SK-N-SH (cell line): ENCODE data around the gene POT1. TPM values are rescaled to one million over a fixed set of nuclear protein-coding genes. Genes with fewer than 3 reads are reported as not detected.

Experiments used
- CTCF ChIA-PET: fragments of 300-600, 350-600 bp; formaldehyde crosslinking; extraction: SDS; loops from one replicate; lab custom pipeline; 2021; lab: Yijun Ruan, JAX
- POLR2A ChIA-PET: fragments of 350-600 bp; sonication (Branson Sonifier 250); formaldehyde crosslinking; extraction: SDS; loops from one replicate; lab custom pipeline; 2020; ENCODE audit warnings: antibody characterized with exemption, inconsistent platforms; lab: Yijun Ruan, JAX
- DNase-seq: peaks from one replicate; pipeline ENCODE4 v3.0.0; 2012
- H2AFZ ChIP-seq: fragments of 200-600 bp; sonication (generic); 2 replicates; pipeline ENCODE4 v1.8.1; 2016; ENCODE audit warnings: antibody characterized with exemption, mild to moderate bottlenecking, low read depth
- H3F3A ChIP-seq: fragments of 200-600 bp; sonication (generic); replicated peaks from 2 replicates; pipeline ENCODE3; 2016; ENCODE audit warnings: antibody characterized with exemption, mild to moderate bottlenecking; ENCODE audit not compliant: insufficient read depth
- H3K27ac ChIP-seq, 2 experiments: fragments of 200-500 bp in 1 of 2; fragments of 200-600 bp in 1 of 2; sonication (Bioruptor generic) in 1 of 2; sonication (generic), shearing (Covaris generic) in 1 of 2; 2 replicates each; pipeline versions ENCODE4 v1.5.1 to v1.6.1; 2014 to 2016; ENCODE audit warnings: low read depth in 2 of 2, inconsistent platforms in 1 of 2, low read length in 1 of 2, mild to moderate bottlenecking in 1 of 2, mixed read lengths in 1 of 2
- H3K27me3 ChIP-seq: fragments of 200-600 bp; sonication (generic), shearing (Covaris generic); 2 replicates; pipeline ENCODE4 v1.6.1; 2016; ENCODE audit warnings: mixed run types; ENCODE audit not compliant: insufficient read depth
- H3K36me3 ChIP-seq, 2 experiments: fragments of 200-500 bp in 1 of 2; fragments of 200-600 bp in 1 of 2; sonication (Bioruptor generic) in 1 of 2; sonication (generic) in 1 of 2; replicated peaks in 1 of 2; 2 replicates each; pipeline versions ENCODE3 to v1.5.1; 2014 to 2016; ENCODE audit warnings: low read length in 1 of 2, mild to moderate bottlenecking in 1 of 2; ENCODE audit not compliant: insufficient read depth in 2 of 2, control insufficient read depth in 1 of 2
- H3K4me1 ChIP-seq, 2 experiments: fragments of 200-500 bp in 1 of 2; fragments of 200-600 bp in 1 of 2; sonication (Bioruptor generic) in 1 of 2; sonication (generic), shearing (Covaris generic) in 1 of 2; 2 replicates each; pipeline versions ENCODE4 v1.5.1 to v1.6.1; 2014 to 2016; ENCODE audit warnings: low read depth in 1 of 2, low read length in 1 of 2, mixed run types in 1 of 2; ENCODE audit not compliant: insufficient read depth in 2 of 2, control insufficient read depth in 1 of 2
- H3K4me2 ChIP-seq: fragments of 200-600 bp; sonication (generic), shearing (Covaris generic); 2 replicates; pipeline ENCODE4 v1.6.1; 2017; ENCODE audit warnings: mixed run types
- H3K4me3 ChIP-seq, 2 experiments: fragments of 200-500 bp in 1 of 2; fragments of 200-600 bp in 1 of 2; sonication (Bioruptor generic) in 1 of 2; sonication (generic), shearing (Covaris generic) in 1 of 2; 2 replicates each; pipeline versions ENCODE4 v1.5.1 to v1.8.1; 2014 to 2016; ENCODE audit warnings: low read depth in 2 of 2, inconsistent platforms in 1 of 2, low read length in 1 of 2, mild to moderate bottlenecking in 1 of 2, mixed read lengths in 1 of 2, moderate library complexity in 1 of 2
- H3K79me2 ChIP-seq: fragments of 200-600 bp; sonication (generic); 2 replicates; pipeline ENCODE4 v1.8.1; 2017; ENCODE audit warnings: mild to moderate bottlenecking; ENCODE audit not compliant: insufficient read depth
- H3K9ac ChIP-seq: fragments of 200-600 bp; sonication (generic); 2 replicates; pipeline ENCODE4 v1.6.1; 2017; ENCODE audit warnings: mixed run types
- H3K9me2 ChIP-seq: fragments of 200-600 bp; sonication (generic); 2 replicates; pipeline ENCODE4 v1.6.1; 2017; ENCODE audit warnings: mixed run types
- H3K9me3 ChIP-seq: fragments of 200-600 bp; sonication (generic); 2 replicates; pipeline ENCODE4 v1.6.1; 2017; ENCODE audit warnings: mixed run types, mild to moderate bottlenecking, moderate library complexity
- H4K20me1 ChIP-seq: fragments of 200-600 bp; sonication (generic); 2 replicates; pipeline ENCODE4 v1.6.1; 2017; ENCODE audit warnings: mild to moderate bottlenecking, mixed run types; ENCODE audit not compliant: insufficient read depth
- CHD2 ChIP-seq: fragments of 150-350 bp; IDR thresholded peaks from 2 replicates; pipeline ENCODE4 v1.6.1; 2018; ENCODE audit warnings: low read length; ENCODE audit not compliant: partially characterized antibody
- CTCF ChIP-seq: fragments of 200-600 bp; sonication (generic); IDR thresholded peaks from 2 replicates; pipeline ENCODE4 v1.6.1; 2017; ENCODE audit warnings: antibody characterized with exemption, mild to moderate bottlenecking, moderate library complexity
- ELF1 ChIP-seq: IDR thresholded peaks from 2 replicates; pipeline ENCODE4 v1.4.0; 2012
- EZH2phosphoT487 ChIP-seq: fragments of 200-600 bp; sonication (generic); IDR thresholded peaks from 2 replicates; pipeline ENCODE4 v1.6.1; 2017; ENCODE audit warnings: low read depth, mixed run types, mild to moderate bottlenecking, antibody characterized with exemption, moderate library complexity, borderline replicate concordance
- FOSL2 ChIP-seq: IDR thresholded peaks from 2 replicates; pipeline ENCODE4 v1.4.0; 2012; ENCODE audit warnings: low read depth, mild to moderate bottlenecking, moderate library complexity, borderline replicate concordance
- FOXJ3 ChIP-seq: sonication (generic); formaldehyde crosslinking; IDR thresholded peaks from 2 replicates; pipeline ENCODE4 v1.5.1; 2020; ENCODE audit warnings: mild to moderate bottlenecking, missing genetic modification reagents
- GABPA ChIP-seq: IDR thresholded peaks from 2 replicates; pipeline ENCODE4 v1.4.0; 2012; ENCODE audit warnings: low read depth, mild to moderate bottlenecking
- GATA2 ChIP-seq: sonication (generic); formaldehyde crosslinking; IDR thresholded peaks from 2 replicates; pipeline ENCODE4 v1.5.0; 2020; ENCODE audit warnings: mild to moderate bottlenecking, missing genetic modification reagents
- NFIC ChIP-seq: IDR thresholded peaks from 2 replicates; pipeline ENCODE4 v1.4.0; 2012; ENCODE audit warnings: borderline replicate concordance
- NRF1 ChIP-seq: IDR thresholded peaks from 2 replicates; pipeline ENCODE4 v1.6.1; 2012; ENCODE audit warnings: low read depth, mild to moderate bottlenecking, low read length
- POLR2AphosphoS5 ChIP-seq: IDR thresholded peaks from 2 replicates; pipeline ENCODE4 v1.6.1; 2012; ENCODE audit warnings: low read depth, low read length
- RAD21 ChIP-seq: IDR thresholded peaks from 2 replicates; pipeline ENCODE4 v1.6.1; 2012; ENCODE audit warnings: mild to moderate bottlenecking, low read length
- RFX5 ChIP-seq: IDR thresholded peaks from 2 replicates; pipeline ENCODE4 v1.6.1; 2012; ENCODE audit warnings: mild to moderate bottlenecking, improper control_type of control experiment, low read length
- RXRA ChIP-seq: IDR thresholded peaks from 2 replicates; pipeline ENCODE4 v1.4.0; 2012; ENCODE audit warnings: low read depth, mild to moderate bottlenecking, borderline replicate concordance
- SMC3 ChIP-seq: IDR thresholded peaks from 2 replicates; pipeline ENCODE4 v1.6.1; 2012; ENCODE audit warnings: low read depth, low read length, improper control_type of control experiment
- TCF12 ChIP-seq: IDR thresholded peaks from 2 replicates; pipeline ENCODE4 v1.4.0; 2012
- TEAD4 ChIP-seq: IDR thresholded peaks from 2 replicates; pipeline ENCODE4 v1.4.0; 2012; ENCODE audit warnings: mild to moderate bottlenecking, borderline replicate concordance; ENCODE audit not compliant: insufficient read depth
- USF1 ChIP-seq: IDR thresholded peaks from 2 replicates; pipeline ENCODE4 v1.4.0; 2012; ENCODE audit warnings: low read depth, borderline replicate concordance
- USF2 ChIP-seq: fragments of 150-350 bp; IDR thresholded peaks from 2 replicates; pipeline ENCODE4 v1.6.1; 2017; ENCODE audit warnings: antibody characterized with exemption, low read length, low read depth, borderline replicate concordance
- ZBTB33 ChIP-seq: IDR thresholded peaks from 2 replicates; pipeline ENCODE4 v1.4.0; 2012; ENCODE audit warnings: low read depth, borderline replicate concordance
- WGBS: methylation state at CpG from one replicate; pipeline ENCODE4 v1.1.6; 2017; ENCODE audit warnings: low lambda C conversion rate; 5-methylcytosine and 5-hydroxymethylcytosine counted together
- polyA plus RNA-seq, 3 experiments: library from polyadenylated mRNA; depleted of rRNA; stranded (reverse); fragments of >200 nt; gene quantifications; 2 replicates each; pipeline ENCODE4 v1.2.3, GENCODE V29; 2012

Gene POT1
- polyA plus RNA-seq, 1 of the 3 experiments (the other 2 are of a cell fraction), result 18.1 TPM

- no peaks in the 10 kb centered on the region for H4K20me1 ChIP-seq
- TF ChIP-seq USF2 (no peak), EZH2phosphoT487 (no peak), CTCF (no peak), ELF1 (no peak), RXRA (no peak), TCF12 (no peak), NRF1 (no peak)
- TF ChIP-seq, all 33 proteins: peak for 0
- CTCF ChIA-PET, result interaction anchor here (0.6 to 1.6 kb wide), 4 partner anchors 16 to 1167 kb away, joined by 3 read pairs; no protein-coding TSS in a partner anchor
Observed at GRCh38 chr7:124839687-124840086, 89.9 kb downstream of the POT1 start.

GRCh38 chr7:124836173-124836572, 93.5 kb downstream of the POT1 start:
- H3K9ac ChIP-seq, result no peak overlapping the region
- ChIA-PET CTCF (interaction anchor here (1.0 to 1.3 kb wide), 2 partner anchors 12 to 89 kb away, joined by 3 to 4 read pairs; no protein-coding TSS in a partner anchor), POLR2A (no interaction called here)
- no peak overlapping the region for H3K4me3 ChIP-seq
- no peaks in the 10 kb centered on the region for H3K4me1 ChIP-seq
- no peak overlapping the region for H3K27ac ChIP-seq
- no peaks in the 10 kb centered on the region for H3K9me3 ChIP-seq
- no peaks in the 10 kb centered on the region for H3K9me2 ChIP-seq
- no peak for DNase-seq
- H3K79me2 ChIP-seq, result no peaks in the 10 kb centered on the region
- 95% methylated on average over 1 of the region's 1 CpG for WGBS
- H3K36me3 ChIP-seq, result peaks cover 19 to 21% of the 10 kb centered on the region in 2 experiments
- H4K20me1 ChIP-seq, result no peaks in the 10 kb centered on the region
- no peak overlapping the region for H3K4me2 ChIP-seq
- no peak overlapping the region for H2AFZ ChIP-seq
- H3F3A ChIP-seq, result no peaks in the 10 kb centered on the region
- no peaks in the 10 kb centered on the region for H3K27me3 ChIP-seq
- TF ChIP-seq NFIC (no peak), FOXJ3 (CRISPR knock-in tag) (no peak), USF2 (no peak), SMC3 (no peak), ELF1 (no peak), USF1 (no peak), RFX5 (no peak), TEAD4 (no peak), CHD2 (no peak), GABPA (no peak), GATA2 (CRISPR knock-in tag) (no peak), ZBTB33 (no peak), POLR2AphosphoS5 (no peak), FOSL2 (no peak), RAD21 (no peak)

More at GRCh38 chr7:124839687-124840086, 89.9 kb downstream of the POT1 start:
- Histone ChIP-seq H3K4me2 (no peak overlapping the region), H3K27me3 (no peaks in the 10 kb centered on the region), H3K9me3 (no peaks in the 10 kb centered on the region), H3K9me2 (no peaks in the 10 kb centered on the region), H3K4me3 (no peak overlapping the region), H3K4me1 (no peaks in the 10 kb centered on the region), H3K36me3 (peaks cover 28 to 38% of the 10 kb centered on the region in 2 experiments), H2AFZ (no peak overlapping the region), H3K9ac (no peak overlapping the region), H3K79me2 (no peaks in the 10 kb centered on the region), H3K27ac (no peak overlapping the region), H3F3A (no peaks in the 10 kb centered on the region)
- no peak for DNase-seq
- POLR2A ChIA-PET, result no interaction called here
- WGBS, result 98% methylated on average over 1 of the region's 1 CpG
